Muscle layer of duodenum (tissue), 2 donors: ENCODE measurements around the gene SPOCK1.

Experiments
- H3K27ac ChIP-seq: one replicate; pipeline ENCODE4 v1.7.0; 2013; ENCODE audit warnings: mild to moderate bottlenecking, low read length
- H3K27me3 ChIP-seq: one replicate; pipeline ENCODE4 v1.7.0; 2013; ENCODE audit warnings: low read depth, mild to moderate bottlenecking, control low read depth, low read length
- H3K36me3 ChIP-seq, 2 donors: one replicate each; pipeline ENCODE4 v1.7.0; 2013; ENCODE audit warnings: low read length in 2 of 2, control low read depth in 1 of 2, mild to moderate bottlenecking in 1 of 2; ENCODE audit not compliant: insufficient read depth in 2 of 2, control insufficient read depth in 1 of 2
- H3K4me1 ChIP-seq, 2 donors: one replicate each; pipeline ENCODE4 v1.7.0; 2013; ENCODE audit warnings: low read length in 2 of 2, mild to moderate bottlenecking in 2 of 2, control low read depth in 1 of 2, moderate library complexity in 1 of 2; ENCODE audit not compliant: insufficient read depth in 2 of 2, control insufficient read depth in 1 of 2
- H3K4me3 ChIP-seq, 2 donors: one replicate each; pipeline ENCODE4 v1.7.0; 2013; ENCODE audit warnings: low read length in 2 of 2, low read depth in 1 of 2, mild to moderate bottlenecking in 1 of 2
- H3K9me3 ChIP-seq, 2 donors: one replicate each; pipeline ENCODE4 v1.7.0; 2013; ENCODE audit warnings: low read length in 2 of 2, control low read depth in 1 of 2, mild to moderate bottlenecking in 1 of 2; ENCODE audit not compliant: control insufficient read depth in 1 of 2
- donor health status: healthy.

Gene SPOCK1

GRCh38 chr5:137310051-137310730 is 188.9 kb downstream of the SPOCK1 start:
- Histone ChIP-seq H3K36me3 (no peaks in the 10 kb centered on the region), H3K27ac (no peak overlapping the region), H3K27me3 (no peaks in the 10 kb centered on the region), H3K4me1 (peaks cover 0 to 10% of the 10 kb centered on the region in 2 donors), H3K9me3 (no peaks in the 10 kb centered on the region), H3K4me3 (no peak overlapping the region)

DNA sequence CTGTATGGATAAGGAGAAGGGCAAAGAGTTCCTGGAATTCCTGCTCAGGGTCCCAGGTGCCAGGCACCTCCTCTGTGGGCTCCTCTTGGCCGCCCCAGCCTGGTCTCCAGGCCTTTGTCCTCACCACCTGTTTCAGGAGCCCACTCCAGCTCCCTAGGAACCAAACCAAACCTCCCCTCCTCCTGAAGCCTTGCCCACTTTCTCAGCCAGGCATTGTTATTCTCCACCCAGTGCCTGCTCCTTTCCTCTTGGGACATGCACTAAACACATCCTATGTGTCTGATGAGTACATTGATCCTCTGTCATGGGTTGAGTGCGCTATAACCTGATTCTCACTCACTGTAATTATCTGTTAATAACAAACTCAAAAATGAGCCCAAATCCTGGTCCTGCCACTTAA is 189.8 kb downstream of the SPOCK1 start:
- no peak overlapping the region for H3K4me3 ChIP-seq
- H3K27me3 ChIP-seq: no peaks in the 10 kb centered on the region
- no peaks in the 10 kb centered on the region for H3K36me3 ChIP-seq
- peaks cover 0 to 10% of the 10 kb centered on the region in 2 donors for H3K4me1 ChIP-seq
- no peak overlapping the region for H3K27ac ChIP-seq
- no peaks in the 10 kb centered on the region for H3K9me3 ChIP-seq

DNA sequence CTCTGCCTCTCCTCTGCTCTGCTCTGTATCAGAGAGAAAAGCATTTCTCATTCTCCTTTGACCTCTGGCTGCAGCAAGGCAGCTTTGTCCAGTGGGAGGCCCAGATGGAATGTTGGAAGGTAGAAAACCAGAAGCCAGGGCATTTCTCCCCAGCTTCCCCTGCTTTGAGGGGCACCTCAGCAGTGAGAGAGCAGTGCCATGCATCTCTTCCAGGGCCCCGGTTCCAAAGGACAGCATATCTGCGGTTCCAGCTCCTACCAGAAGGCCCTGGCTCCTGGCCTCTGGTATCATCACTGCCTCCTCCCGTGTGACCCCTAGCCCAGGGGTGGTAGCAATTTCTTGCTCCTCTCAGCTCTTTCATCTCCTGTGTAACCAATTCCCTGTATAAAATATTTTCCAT is 190.8 kb downstream of the SPOCK1 start:
- H3K36me3 ChIP-seq: no peaks in the 10 kb centered on the region
- H3K27me3 ChIP-seq: no peaks in the 10 kb centered on the region
- peaks cover 0 to 10% of the 10 kb centered on the region in 2 donors for H3K4me1 ChIP-seq
- no peak overlapping the region for H3K4me3 ChIP-seq
- H3K27ac ChIP-seq: no peak overlapping the region
- no peaks in the 10 kb centered on the region for H3K9me3 ChIP-seq

GRCh38 chr5:137306903-137307302 is 192.2 kb downstream of the SPOCK1 start:
- Histone ChIP-seq H3K36me3 (no peaks in the 10 kb centered on the region), H3K4me3 (no peak overlapping the region), H3K27me3 (no peaks in the 10 kb centered on the region), H3K9me3 (no peaks in the 10 kb centered on the region), H3K27ac (no peak overlapping the region), H3K4me1 (peaks cover 0 to 10% of the 10 kb centered on the region in 2 donors)

- no peaks in the 10 kb centered on the region for H3K9me3 ChIP-seq
- no peak overlapping the region for H3K4me3 ChIP-seq
- H3K27ac ChIP-seq: no peak overlapping the region
- no peaks in the 10 kb centered on the region for H3K27me3 ChIP-seq
- H3K4me1 ChIP-seq: peaks cover 0 to 10% of the 10 kb centered on the region in 2 donors
- no peaks in the 10 kb centered on the region for H3K36me3 ChIP-seq
Measured at GRCh38 chr5:137305971-137306602, 193.0 kb downstream of the SPOCK1 start.

DNA sequence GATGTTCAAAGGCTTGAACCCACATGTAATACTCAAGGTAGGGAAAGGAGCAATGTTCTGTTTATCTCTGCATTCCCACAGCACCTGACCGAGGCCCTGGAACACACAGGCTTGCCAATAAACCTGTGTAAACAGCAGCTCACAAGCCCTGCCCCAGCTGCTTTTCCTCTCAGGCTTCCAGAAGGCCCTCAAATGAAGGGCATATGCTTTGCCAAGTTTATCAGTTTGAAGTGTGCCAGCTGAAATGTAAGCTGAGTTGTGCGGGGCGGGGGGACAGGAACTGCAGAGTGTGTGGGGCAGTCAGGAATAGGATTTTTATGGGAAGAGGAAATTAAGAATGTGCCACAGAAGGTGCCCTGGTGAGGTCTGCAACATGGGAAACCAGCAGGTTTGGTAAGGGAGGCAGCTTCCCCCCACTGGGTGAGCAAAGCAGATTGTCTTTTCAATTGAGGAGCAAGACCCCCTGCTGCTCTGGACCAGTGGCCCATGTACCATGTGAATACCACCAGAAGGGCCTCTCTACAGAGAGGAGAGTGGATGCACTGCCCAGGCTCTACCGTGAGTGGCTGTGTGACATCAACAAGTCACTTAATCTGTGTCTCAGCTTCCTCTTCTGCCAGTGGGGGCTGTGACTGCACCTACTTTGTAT is 194.8 kb downstream of the SPOCK1 start:
- peaks cover 0 to 15% of the 10 kb centered on the region in 2 donors for H3K4me1 ChIP-seq
- H3K27ac ChIP-seq: no peak overlapping the region
- no peaks in the 10 kb centered on the region for H3K9me3 ChIP-seq
- H3K4me3 ChIP-seq: no peak overlapping the region
- no peaks in the 10 kb centered on the region for H3K36me3 ChIP-seq
- H3K27me3 ChIP-seq: no peaks in the 10 kb centered on the region

DNA sequence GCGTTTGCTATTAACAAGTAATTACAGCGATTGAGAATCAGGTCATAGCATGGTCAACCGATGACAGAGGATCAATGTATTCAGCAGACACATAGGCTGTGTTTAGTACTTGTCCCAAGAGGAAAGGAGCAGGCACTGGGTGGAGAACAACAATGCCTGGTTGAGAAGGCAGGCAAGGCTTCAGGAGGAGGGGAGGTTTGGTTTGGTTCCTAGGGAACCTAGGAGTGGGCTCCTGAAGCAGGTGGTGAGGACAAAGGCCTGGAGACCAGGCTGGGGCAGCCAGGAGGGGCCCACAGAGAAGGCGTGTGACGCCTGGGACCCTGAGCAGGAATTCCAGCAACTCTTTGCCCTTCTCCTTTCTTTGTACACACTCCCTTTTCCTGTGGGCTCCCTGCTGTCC is 195.6 kb downstream of the SPOCK1 start:
- Histone ChIP-seq H3K9me3 (no peaks in the 10 kb centered on the region), H3K4me3 (no peak overlapping the region), H3K27me3 (no peaks in the 10 kb centered on the region), H3K4me1 (peaks cover 0 to 13% of the 10 kb centered on the region in 2 donors), H3K36me3 (no peaks in the 10 kb centered on the region), H3K27ac (no peak overlapping the region)

- no peak overlapping the region for H3K27ac ChIP-seq
- H3K27me3 ChIP-seq: no peaks in the 10 kb centered on the region
- H3K4me3 ChIP-seq: no peak overlapping the region
- H3K9me3 ChIP-seq: no peaks in the 10 kb centered on the region
- peaks cover 0 to 6% of the 10 kb centered on the region in 2 donors for H3K4me1 ChIP-seq
- H3K36me3 ChIP-seq: no peaks in the 10 kb centered on the region
Measured at GRCh38 chr5:137300411-137301240, 198.5 kb downstream of the SPOCK1 start.

- no peak overlapping the region for H3K27ac ChIP-seq
- peaks cover 0 to 6% of the 10 kb centered on the region in 2 donors for H3K4me1 ChIP-seq
- H3K27me3 ChIP-seq: no peaks in the 10 kb centered on the region
- H3K4me3 ChIP-seq: no peak overlapping the region
- no peaks in the 10 kb centered on the region for H3K36me3 ChIP-seq
- no peaks in the 10 kb centered on the region for H3K9me3 ChIP-seq
Measured at GRCh38 chr5:137296213-137296781, 202.8 kb downstream of the SPOCK1 start.

- Histone ChIP-seq H3K9me3 (no peaks in the 10 kb centered on the region), H3K36me3 (no peaks in the 10 kb centered on the region), H3K4me1 (no peaks in the 10 kb centered on the region), H3K27me3 (no peaks in the 10 kb centered on the region), H3K4me3 (no peak overlapping the region), H3K27ac (no peak overlapping the region)
Measured at GRCh38 chr5:137294604-137295003, 204.5 kb downstream of the SPOCK1 start.
